SH-SY5Y (cell line): ENCODE results near the gene FGF11.

ENCODE experiments used
- GATA2 ChIP-seq: IDR thresholded peaks from 2 replicates; pipeline ENCODE4 v1.6.1; 2011; ENCODE audit warnings: mild to moderate bottlenecking, low read depth, low read length
- GATA3 ChIP-seq: IDR thresholded peaks from 2 replicates; pipeline ENCODE4 v1.6.1; 2011; ENCODE audit warnings: low read depth, mild to moderate bottlenecking, low read length, moderate library complexity

- TF ChIP-seq GATA2: no peak
- no peak for TF ChIP-seq GATA3
These were observed 3.4 kb upstream of the FGF11 start for GRCh38 chr17:7435676-7436555.
